Astrocyte (in vitro differentiated cells and primary cell): ENCODE data around the gene SLC7A10.

Experiments used
- EZH2 ChIP-seq: IDR thresholded peaks from 2 replicates; pipeline ENCODE4 v1.6.1; 2012; ENCODE audit warnings: mild to moderate bottlenecking, low read length, inconsistent platforms; ENCODE audit not compliant: insufficient read depth
- TF ChIP-seq, protein P1 (sequence below): IDR thresholded peaks from 2 replicates; pipeline ENCODE4 v1.5.1; 2011; ENCODE audit warnings: low read depth, mild to moderate bottlenecking, inconsistent platforms, low read length, moderate library complexity; ENCODE audit not compliant: insufficient read depth

DNA sequence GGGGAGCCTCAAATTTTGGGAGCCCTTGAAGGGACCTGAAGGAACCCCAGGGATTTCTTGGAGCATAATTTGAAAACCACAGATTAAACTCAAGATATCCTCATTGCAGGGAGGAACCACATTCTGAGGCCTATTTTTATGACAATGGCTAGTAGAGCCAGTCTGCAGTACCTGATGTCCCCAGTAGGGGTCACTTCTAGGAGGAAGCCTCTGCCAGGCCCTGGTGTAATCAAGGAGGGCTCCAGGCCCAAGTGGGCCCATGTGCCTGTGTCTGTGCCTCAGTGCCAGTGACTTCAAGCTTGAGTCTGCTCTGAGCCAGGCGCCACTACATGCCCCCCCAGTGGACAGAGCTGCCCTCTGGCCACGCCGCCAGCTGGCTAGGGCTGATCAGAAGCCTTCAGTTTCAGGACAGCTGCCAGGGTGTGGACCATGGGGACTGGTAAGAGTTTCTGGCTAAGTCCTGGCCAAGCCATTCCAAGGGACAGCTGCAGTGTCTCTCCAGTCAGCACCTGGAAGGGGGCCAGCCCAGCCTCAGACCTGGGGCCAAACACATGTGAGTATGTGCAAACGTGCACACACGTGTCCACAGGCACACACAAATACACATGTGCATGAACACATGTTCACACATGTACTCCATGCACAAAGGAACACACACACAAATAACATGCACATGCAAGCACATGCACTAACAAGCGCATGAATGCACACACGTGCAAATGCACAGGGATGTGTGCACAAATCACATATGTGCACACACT, 20.5 kb upstream of the SLC7A10 start:
- TF ChIP-seq, protein P1, sequence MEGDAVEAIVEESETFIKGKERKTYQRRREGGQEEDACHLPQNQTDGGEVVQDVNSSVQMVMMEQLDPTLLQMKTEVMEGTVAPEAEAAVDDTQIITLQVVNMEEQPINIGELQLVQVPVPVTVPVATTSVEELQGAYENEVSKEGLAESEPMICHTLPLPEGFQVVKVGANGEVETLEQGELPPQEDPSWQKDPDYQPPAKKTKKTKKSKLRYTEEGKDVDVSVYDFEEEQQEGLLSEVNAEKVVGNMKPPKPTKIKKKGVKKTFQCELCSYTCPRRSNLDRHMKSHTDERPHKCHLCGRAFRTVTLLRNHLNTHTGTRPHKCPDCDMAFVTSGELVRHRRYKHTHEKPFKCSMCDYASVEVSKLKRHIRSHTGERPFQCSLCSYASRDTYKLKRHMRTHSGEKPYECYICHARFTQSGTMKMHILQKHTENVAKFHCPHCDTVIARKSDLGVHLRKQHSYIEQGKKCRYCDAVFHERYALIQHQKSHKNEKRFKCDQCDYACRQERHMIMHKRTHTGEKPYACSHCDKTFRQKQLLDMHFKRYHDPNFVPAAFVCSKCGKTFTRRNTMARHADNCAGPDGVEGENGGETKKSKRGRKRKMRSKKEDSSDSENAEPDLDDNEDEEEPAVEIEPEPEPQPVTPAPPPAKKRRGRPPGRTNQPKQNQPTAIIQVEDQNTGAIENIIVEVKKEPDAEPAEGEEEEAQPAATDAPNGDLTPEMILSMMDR = no peak
- no peak for TF ChIP-seq EZH2
